GM10266 (cell line): Measurements from ENCODE around the gene ANO2.

Source experiments
- DNase-seq: peaks from one replicate; pipeline ENCODE4 v3.0.0; 2012; ENCODE audit errors: extremely low spot score
- TF ChIP-seq, protein P1 (sequence below): IDR thresholded peaks from 2 replicates; pipeline ENCODE4 v1.5.1; 2012; ENCODE audit warnings: mild to moderate bottlenecking, low read depth; ENCODE audit not compliant: control insufficient read depth, insufficient read depth; ENCODE audit errors: missing control alignments

The ANO2 gene

DNA sequence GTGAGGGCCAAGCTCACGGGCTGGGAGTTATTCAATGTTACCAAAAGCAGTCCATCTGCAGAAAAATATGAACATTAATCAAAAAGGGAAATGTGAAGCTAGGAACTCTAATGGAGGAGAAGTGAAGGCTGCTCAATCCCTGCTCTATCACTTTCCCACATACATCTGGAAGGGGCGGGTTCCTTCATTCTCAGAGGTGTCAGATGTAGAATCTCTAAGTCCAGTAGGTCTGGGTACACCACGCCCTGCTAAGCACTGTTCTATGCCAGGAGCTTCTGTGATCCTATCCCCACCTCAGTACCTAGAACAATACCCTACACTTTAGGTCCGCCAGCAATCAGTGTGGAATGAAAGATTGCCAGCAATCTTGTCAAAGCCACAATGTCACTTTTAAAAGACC lies 37.0 kb upstream of the ANO2 start:
- DNase-seq, result no peak
- TF ChIP-seq, protein P1, sequence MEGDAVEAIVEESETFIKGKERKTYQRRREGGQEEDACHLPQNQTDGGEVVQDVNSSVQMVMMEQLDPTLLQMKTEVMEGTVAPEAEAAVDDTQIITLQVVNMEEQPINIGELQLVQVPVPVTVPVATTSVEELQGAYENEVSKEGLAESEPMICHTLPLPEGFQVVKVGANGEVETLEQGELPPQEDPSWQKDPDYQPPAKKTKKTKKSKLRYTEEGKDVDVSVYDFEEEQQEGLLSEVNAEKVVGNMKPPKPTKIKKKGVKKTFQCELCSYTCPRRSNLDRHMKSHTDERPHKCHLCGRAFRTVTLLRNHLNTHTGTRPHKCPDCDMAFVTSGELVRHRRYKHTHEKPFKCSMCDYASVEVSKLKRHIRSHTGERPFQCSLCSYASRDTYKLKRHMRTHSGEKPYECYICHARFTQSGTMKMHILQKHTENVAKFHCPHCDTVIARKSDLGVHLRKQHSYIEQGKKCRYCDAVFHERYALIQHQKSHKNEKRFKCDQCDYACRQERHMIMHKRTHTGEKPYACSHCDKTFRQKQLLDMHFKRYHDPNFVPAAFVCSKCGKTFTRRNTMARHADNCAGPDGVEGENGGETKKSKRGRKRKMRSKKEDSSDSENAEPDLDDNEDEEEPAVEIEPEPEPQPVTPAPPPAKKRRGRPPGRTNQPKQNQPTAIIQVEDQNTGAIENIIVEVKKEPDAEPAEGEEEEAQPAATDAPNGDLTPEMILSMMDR, result no peak

DNA sequence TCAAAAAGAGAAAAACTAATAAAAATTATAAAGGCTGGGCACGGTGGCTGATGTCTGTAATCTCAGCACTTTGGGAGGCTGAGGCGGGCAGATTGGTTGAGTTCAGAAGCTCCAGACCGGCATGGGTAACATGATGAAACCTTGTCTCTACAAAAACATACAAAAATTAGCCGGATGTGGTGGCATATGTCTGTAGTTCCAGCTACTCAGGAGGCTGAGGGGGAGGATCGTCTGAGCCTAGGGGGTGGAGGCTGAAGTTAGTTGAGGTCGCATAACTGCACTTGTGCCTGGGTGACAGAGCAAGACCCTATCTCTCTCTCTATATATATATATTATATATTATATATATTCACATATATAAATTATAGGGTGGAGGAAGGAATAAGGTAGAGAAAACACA lies 32.5 kb upstream of the ANO2 start:
- no peak for DNase-seq
- TF ChIP-seq, protein P1, result no peak

DNA sequence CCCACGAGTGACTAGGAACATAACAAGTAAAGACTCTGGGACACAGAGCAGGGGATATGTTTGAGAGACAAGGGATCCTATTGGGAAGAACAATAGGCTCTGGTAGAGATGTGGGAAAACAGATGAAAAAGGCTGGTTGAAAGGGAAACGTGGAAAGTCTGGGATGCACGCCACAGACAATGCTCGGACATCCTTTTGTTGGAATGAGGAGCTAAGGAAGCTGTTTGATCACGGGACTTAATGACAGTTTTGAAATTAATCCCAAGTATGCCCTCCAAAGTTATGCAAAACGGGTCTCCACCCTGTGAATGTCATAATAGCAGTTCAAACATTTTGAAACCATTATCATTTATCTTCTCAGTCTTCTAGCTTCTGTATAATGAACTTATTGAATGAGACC lies 31.7 kb upstream of the ANO2 start:
- no peak for DNase-seq
- TF ChIP-seq, protein P1, result no peak

DNA sequence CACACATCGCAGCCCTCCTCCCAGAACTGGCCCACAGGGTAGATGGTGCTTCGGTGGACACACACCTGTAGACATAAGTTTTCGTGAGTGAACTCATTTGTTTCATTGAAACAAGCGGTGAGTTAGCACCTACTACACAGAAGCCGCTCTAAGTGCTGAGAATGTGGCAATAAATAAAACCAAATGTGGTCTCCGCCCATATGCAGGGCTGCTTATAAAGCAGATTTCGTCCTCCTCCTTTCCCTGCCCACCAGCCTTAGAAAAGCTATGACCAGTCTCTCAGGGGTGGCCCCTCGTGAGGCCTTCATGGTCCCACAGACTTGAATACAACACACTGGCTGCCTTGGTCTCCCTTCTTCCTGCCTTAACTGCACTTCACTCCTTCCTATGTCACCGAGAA lies 31.1 kb upstream of the ANO2 start:
- DNase-seq, result no peak
- TF ChIP-seq, protein P1, result no peak

DNA sequence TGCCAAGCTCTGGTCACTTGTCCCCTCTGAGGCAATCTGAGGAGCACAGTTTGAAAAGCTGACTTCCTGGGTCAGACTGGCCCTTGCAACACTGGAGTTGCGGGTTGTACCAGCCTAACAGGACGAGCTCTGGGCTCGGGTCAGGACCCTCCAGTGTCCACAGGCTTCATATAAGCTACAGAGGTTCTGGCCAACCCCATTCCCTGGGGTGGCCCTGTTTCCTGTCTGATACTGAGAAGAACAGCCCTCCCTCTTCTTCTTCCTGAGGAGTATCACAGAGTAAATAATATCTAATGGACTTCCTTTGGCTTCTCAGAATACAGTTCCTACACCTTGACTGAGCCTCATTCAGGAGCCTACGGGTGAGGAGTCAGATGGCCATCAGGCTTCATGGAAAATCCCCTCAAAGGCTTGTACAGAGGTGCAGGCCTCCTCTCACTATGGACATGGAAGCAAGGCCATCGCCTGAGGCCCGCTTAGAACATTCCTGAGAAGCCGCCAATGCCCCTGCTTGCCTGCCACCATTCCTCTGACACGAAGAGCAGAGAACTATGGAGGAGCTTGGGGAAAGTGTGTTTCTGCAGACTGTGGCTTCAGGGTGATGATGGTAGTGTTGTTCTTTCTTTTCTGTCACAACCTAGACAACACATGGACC lies 28.5 kb upstream of the ANO2 start:
- no peak for DNase-seq
- TF ChIP-seq, protein P1, result no peak

DNA sequence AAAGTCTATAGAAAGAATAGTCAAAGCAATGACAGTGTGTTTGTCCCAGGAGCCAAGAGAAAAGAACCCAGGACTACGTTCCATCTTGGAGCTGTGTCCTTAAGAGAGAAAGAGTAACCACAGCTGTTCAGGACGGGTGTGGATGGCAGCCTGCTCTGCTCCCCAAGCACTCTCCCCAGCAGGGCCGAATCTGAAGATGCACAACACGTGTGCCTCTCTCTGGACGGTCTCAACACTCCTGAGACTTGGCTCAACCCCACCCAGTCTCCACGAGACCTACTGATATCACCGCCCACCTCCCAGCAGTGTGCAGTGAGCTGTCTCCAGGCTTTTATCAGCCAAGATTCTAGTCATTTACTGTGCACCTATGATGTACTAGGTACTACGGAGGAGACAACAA lies 27.3 kb upstream of the ANO2 start:
- no peak for DNase-seq
- TF ChIP-seq, protein P1, result no peak

DNA sequence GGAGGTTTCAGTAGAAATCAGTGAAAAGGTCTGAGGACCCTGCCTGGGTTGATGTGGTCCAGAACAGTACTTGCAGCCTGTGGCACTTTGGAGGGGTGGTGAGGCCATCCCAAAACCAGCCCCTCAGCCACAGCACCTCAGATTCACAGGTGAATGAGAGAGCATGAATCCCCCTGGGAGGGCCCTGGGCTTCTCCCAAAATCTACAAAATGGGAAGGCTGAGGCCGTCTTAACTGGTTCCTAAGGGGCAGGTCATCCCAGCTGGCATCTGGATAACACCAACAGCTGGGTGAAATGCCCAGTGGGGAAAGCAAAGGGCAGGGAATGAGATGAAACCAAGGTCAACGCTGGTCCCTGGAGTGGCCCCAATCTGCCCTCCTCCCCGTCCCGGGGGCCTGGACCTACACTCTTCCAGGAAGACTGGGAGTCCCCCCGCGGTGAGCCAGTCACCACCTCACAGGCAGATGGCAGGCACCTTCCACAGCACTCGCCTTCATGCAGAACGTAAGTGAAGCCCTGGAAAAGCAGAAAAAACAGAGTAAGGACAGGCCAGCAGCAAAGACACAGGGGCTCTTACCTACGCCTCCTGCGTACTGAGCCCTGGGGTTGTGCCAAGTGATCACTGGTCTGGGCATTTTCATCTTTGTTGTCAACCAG lies 26.3 kb upstream of the ANO2 start:
- TF ChIP-seq, protein P1, result no peak
- no peak for DNase-seq
